Measurements from ENCODE around the gene GHITM.
"Not testable (repeated sequence)": the region's sequence is repeated elsewhere in the genome, so short reads cannot be mapped to it uniquely, and the experiment has no call there.

Gene GHITM

GRCh38 chr10:84137811-84138210 lies 1.5 kb upstream of the GHITM start:
- H3K9me3 ChIP-seq (ENCODE audit: low read depth, low read length): no peaks in the 10 kb centered on the region
- no peak overlapping the region for H3K27ac ChIP-seq
- no peak for TF ChIP-seq FOXP2 (optimal IDR thresholded peaks at IDR 0.05; ENCODE audit: control extremely low read depth, extremely low read length, insufficient read depth)
- TF ChIP-seq EZH2 (IDR thresholded peaks at IDR 0.05): no peak
- TF ChIP-seq POLR2AphosphoS5 (IDR thresholded peaks at IDR 0.05; ENCODE audit: borderline replicate concordance, low read depth, low read length): no peak
- no peak for DNase-seq (ENCODE audit: low read depth, low spot score)
- H3K4me3 ChIP-seq: no peak overlapping the region
- H3K36me3 ChIP-seq (ENCODE audit: insufficient read depth, low read length): peaks cover 5% of the 10 kb centered on the region; the same call in 1 of the 2 replicates
- H3K9ac ChIP-seq (ENCODE audit: insufficient read length): no peak overlapping the region

GRCh38 chr10:84138478-84139125 lies 707 bp upstream of the GHITM start:
- Histone ChIP-seq H3K4me3 (peak overlapping the region; percentile 73), H3K36me3 (ENCODE audit: insufficient read depth, low read length) (peaks cover 13% of the 10 kb centered on the region), H3K27ac (peak overlapping the region; percentile 82), H3K9ac (ENCODE audit: insufficient read length) (peak overlapping the region; percentile 75), H3K9me3 (ENCODE audit: low read depth, low read length) (no peaks in the 10 kb centered on the region)
- DNase-seq (ENCODE audit: low read depth, low spot score): no peak
- no peak for TF ChIP-seq POLR2AphosphoS5 (IDR thresholded peaks at IDR 0.05; ENCODE audit: borderline replicate concordance, low read depth, low read length)
- no peak for TF ChIP-seq FOXP2 (optimal IDR thresholded peaks at IDR 0.05; ENCODE audit: control extremely low read depth, extremely low read length, insufficient read depth)
- TF ChIP-seq EZH2 (IDR thresholded peaks at IDR 0.05): no peak

- H3K9me3 ChIP-seq (ENCODE audit: low read depth, low read length): no peaks in the 10 kb centered on the region
- TF ChIP-seq POLR2AphosphoS5 (IDR thresholded peaks at IDR 0.05; ENCODE audit: borderline replicate concordance, low read depth, low read length) (no peak), FOXP2 (optimal IDR thresholded peaks at IDR 0.05; ENCODE audit: control extremely low read depth, extremely low read length, insufficient read depth) (no peak), EZH2 (IDR thresholded peaks at IDR 0.05) (no peak)
- peak overlapping the region; percentile 64; the same call in 1 of the 2 replicates for H3K27ac ChIP-seq
- peak overlapping the region; percentile 84 for H3K4me3 ChIP-seq
- H3K9ac ChIP-seq (ENCODE audit: insufficient read length): peak overlapping the region; percentile 94
- peaks cover 24% of the 10 kb centered on the region for H3K36me3 ChIP-seq (ENCODE audit: insufficient read depth, low read length)
- DNase-seq (ENCODE audit: low read depth, low spot score): no peak
Observed at GRCh38 chr10:84140036-84140379, 699 bp downstream of the GHITM start.

GRCh38 chr10:84147347-84147746 lies 8.0 kb downstream of the GHITM start:
- Histone ChIP-seq H3K27ac (no peak overlapping the region), H3K9ac (ENCODE audit: insufficient read length) (no peak overlapping the region), H3K9me3 (ENCODE audit: low read depth, low read length) (no peaks in the 10 kb centered on the region), H3K36me3 (ENCODE audit: insufficient read depth, low read length) (peaks cover 60% of the 10 kb centered on the region), H3K4me3 (no peak overlapping the region)
- DNase-seq (ENCODE audit: low read depth, low spot score): no peak
- TF ChIP-seq FOXP2 (optimal IDR thresholded peaks at IDR 0.05; ENCODE audit: control extremely low read depth, extremely low read length, insufficient read depth) (no peak), POLR2AphosphoS5 (IDR thresholded peaks at IDR 0.05; ENCODE audit: borderline replicate concordance, low read depth, low read length) (no peak), EZH2 (IDR thresholded peaks at IDR 0.05) (no peak)

- H3K9me3 ChIP-seq (ENCODE audit: low read depth, low read length); H3K27ac ChIP-seq; H3K4me3 ChIP-seq; DNase-seq (ENCODE audit: low read depth, low spot score); H3K9ac ChIP-seq (ENCODE audit: insufficient read length): not testable (repeated sequence)
- H3K36me3 ChIP-seq (ENCODE audit: insufficient read depth, low read length): peaks cover 59% of the 10 kb centered on the region
Observed at GRCh38 chr10:84148006-84148597, 8.8 kb downstream of the GHITM start.

- H3K4me3 ChIP-seq: no peak overlapping the region
- no peak for TF ChIP-seq FOXP2 (optimal IDR thresholded peaks at IDR 0.05; ENCODE audit: control extremely low read depth, extremely low read length, insufficient read depth)
- TF ChIP-seq POLR2AphosphoS5 (IDR thresholded peaks at IDR 0.05; ENCODE audit: borderline replicate concordance, low read depth, low read length): no peak
- no peak for TF ChIP-seq EZH2 (IDR thresholded peaks at IDR 0.05)
- peaks cover 49% of the 10 kb centered on the region for H3K36me3 ChIP-seq (ENCODE audit: insufficient read depth, low read length)
- DNase-seq (ENCODE audit: low read depth, low spot score): no peak
- no peak overlapping the region for H3K27ac ChIP-seq
- H3K9me3 ChIP-seq (ENCODE audit: low read depth, low read length): no peaks in the 10 kb centered on the region
- no peak overlapping the region for H3K9ac ChIP-seq (ENCODE audit: insufficient read length)
Observed at GRCh38 chr10:84149854-84150253, 10.5 kb downstream of the GHITM start.

- no peak overlapping the region for H3K4me3 ChIP-seq
- DNase-seq (ENCODE audit: low read depth, low spot score): no peak
- H3K9ac ChIP-seq (ENCODE audit: insufficient read length): no peak overlapping the region
- TF ChIP-seq POLR2AphosphoS5 (IDR thresholded peaks at IDR 0.05; ENCODE audit: borderline replicate concordance, low read depth, low read length) (no peak), FOXP2 (optimal IDR thresholded peaks at IDR 0.05; ENCODE audit: control extremely low read depth, extremely low read length, insufficient read depth) (no peak), EZH2 (IDR thresholded peaks at IDR 0.05) (no peak)
- peaks cover 42% of the 10 kb centered on the region for H3K36me3 ChIP-seq (ENCODE audit: insufficient read depth, low read length)
- no peaks in the 10 kb centered on the region for H3K9me3 ChIP-seq (ENCODE audit: low read depth, low read length)
- no peak overlapping the region for H3K27ac ChIP-seq
Observed at GRCh38 chr10:84152769-84153168, 13.5 kb downstream of the GHITM start.

- H3K27ac ChIP-seq: no peak overlapping the region
- H3K4me3 ChIP-seq: no peak overlapping the region
- no peak overlapping the region for H3K9ac ChIP-seq (ENCODE audit: insufficient read length)
- no peak for DNase-seq (ENCODE audit: low read depth, low spot score)
- H3K9me3 ChIP-seq (ENCODE audit: low read depth, low read length): no peaks in the 10 kb centered on the region
- no peak for TF ChIP-seq POLR2AphosphoS5 (IDR thresholded peaks at IDR 0.05; ENCODE audit: borderline replicate concordance, low read depth, low read length)
- no peak for TF ChIP-seq FOXP2 (optimal IDR thresholded peaks at IDR 0.05; ENCODE audit: control extremely low read depth, extremely low read length, insufficient read depth)
- TF ChIP-seq EZH2 (IDR thresholded peaks at IDR 0.05): no peak
- peaks cover 22% of the 10 kb centered on the region; the same call in 1 of the 2 replicates for H3K36me3 ChIP-seq (ENCODE audit: insufficient read depth, low read length)
Observed at GRCh38 chr10:84155521-84155920, 16.2 kb downstream of the GHITM start.

- Histone ChIP-seq H3K4me3 (no peak overlapping the region), H3K9me3 (ENCODE audit: low read depth, low read length) (no peaks in the 10 kb centered on the region), H3K36me3 (ENCODE audit: insufficient read depth, low read length) (peaks cover 17% of the 10 kb centered on the region; the same call in 1 of the 2 replicates), H3K9ac (ENCODE audit: insufficient read length) (no peak overlapping the region), H3K27ac (no peak overlapping the region)
- TF ChIP-seq POLR2AphosphoS5 (IDR thresholded peaks at IDR 0.05; ENCODE audit: borderline replicate concordance, low read depth, low read length) (no peak), EZH2 (IDR thresholded peaks at IDR 0.05) (no peak), FOXP2 (optimal IDR thresholded peaks at IDR 0.05; ENCODE audit: control extremely low read depth, extremely low read length, insufficient read depth) (no peak)
- DNase-seq (ENCODE audit: low read depth, low spot score): no peak
Observed at GRCh38 chr10:84156009-84156408, 16.7 kb downstream of the GHITM start.
